CD14-positive monocyte (primary cell): ENCODE measurements around the gene SKA2. TPM values are rescaled to one million over a fixed set of nuclear protein-coding genes. Genes with fewer than 3 reads are reported as not detected.

Experiments
- DNase-seq, 3 donors: peaks; one replicate each; pipeline ENCODE4 v3.0.0-alpha.2; 2011 to 2022
- H2AFZ ChIP-seq: 2 replicates; pipeline ENCODE4 v1.6.0; 2012; ENCODE audit warnings: mild to moderate bottlenecking, low read depth, low read length, inconsistent platforms; ENCODE audit not compliant: insufficient read depth, poor library complexity, severe bottlenecking
- H3K27ac ChIP-seq, 2 donors: 1 replicate in 1 of 2; 2 replicates in 1 of 2; pipeline ENCODE4 v1.5.1; 2012 to 2013; ENCODE audit warnings: low read length in 2 of 2, control low read depth in 1 of 2, inconsistent platforms in 1 of 2, low read depth in 1 of 2, mild to moderate bottlenecking in 1 of 2
- H3K27me3 ChIP-seq, 2 donors: one replicate each; pipeline versions ENCODE4 v1.6.0 to v1.6.1; 2011 to 2013; ENCODE audit warnings: low read length in 2 of 2; ENCODE audit not compliant: control insufficient read depth in 2 of 2, insufficient read depth in 2 of 2
- H3K36me3 ChIP-seq, 2 donors: replicated peaks in 1 of 2; 1 replicate in 1 of 2; 2 replicates in 1 of 2; pipeline versions ENCODE4 v1.5.1 to v1.6.1; 2012 to 2013; ENCODE audit warnings: low read length in 2 of 2, control low read depth in 1 of 2, inconsistent platforms in 1 of 2, mild to moderate bottlenecking in 1 of 2; ENCODE audit not compliant: insufficient read depth in 2 of 2, control insufficient read depth in 1 of 2
- H3K4me1 ChIP-seq, 2 donors: 1 replicate in 1 of 2; 2 replicates in 1 of 2; pipeline versions ENCODE4 v1.5.1 to v1.6.1; 2012 to 2013; ENCODE audit warnings: low read length in 2 of 2, control low read depth in 1 of 2, inconsistent platforms in 1 of 2, mild to moderate bottlenecking in 1 of 2, moderate library complexity in 1 of 2; ENCODE audit not compliant: insufficient read depth in 2 of 2, control insufficient read depth in 1 of 2
- H3K4me2 ChIP-seq: replicated peaks from 2 replicates; pipeline ENCODE3; 2012; ENCODE audit warnings: low read length, moderate library complexity, mild to moderate bottlenecking; ENCODE audit not compliant: poor library complexity, severe bottlenecking; ENCODE audit errors: extremely low read depth
- H3K4me3 ChIP-seq, 3 experiments: fragments of 200-600 bp in 1 of 3; sonication (generic) in 1 of 3; replicated peaks in 1 of 3; 1 replicate in 2 of 3; 2 replicates in 1 of 3; pipeline ENCODE4 v1.5.1; 2011 to 2013; ENCODE audit warnings: low read length in 3 of 3, mild to moderate bottlenecking in 3 of 3, control low read depth in 2 of 3, low read depth in 2 of 3, inconsistent platforms in 1 of 3, moderate library complexity in 1 of 3
- H3K79me2 ChIP-seq: 2 replicates; pipeline ENCODE4 v1.6.0; 2012; ENCODE audit warnings: mild to moderate bottlenecking, control low read depth, inconsistent platforms, low read length, moderate library complexity; ENCODE audit not compliant: insufficient read depth
- H3K9ac ChIP-seq: 2 replicates; pipeline ENCODE4 v1.6.0; 2017; ENCODE audit warnings: low read length, mild to moderate bottlenecking; ENCODE audit not compliant: insufficient read depth, poor library complexity, severe bottlenecking
- H3K9me3 ChIP-seq, 2 donors: replicated peaks in 1 of 2; 1 replicate in 1 of 2; 2 replicates in 1 of 2; pipeline versions ENCODE4 v1.5.1 to v1.6.1; 2012 to 2013; ENCODE audit warnings: low read length in 2 of 2, control low read depth in 1 of 2; ENCODE audit not compliant: control insufficient read depth in 1 of 2, insufficient read depth in 1 of 2
- H4K20me1 ChIP-seq: 2 replicates; pipeline ENCODE4 v1.6.0; 2012; ENCODE audit warnings: mild to moderate bottlenecking, low read length, control low read depth, moderate library complexity; ENCODE audit not compliant: insufficient read depth
- H3K27ac Mint-ChIP-seq, 7 donors: one replicate each; pipeline ENCODE4 v1.8.0; 2020; ENCODE audit warnings: mild to moderate bottlenecking in 7 of 7, mixed read lengths in 7 of 7, moderate library complexity in 6 of 7, inconsistent platforms in 2 of 7
- H3K27me3 Mint-ChIP-seq, 3 donors: one replicate each; pipeline ENCODE4 v1.8.0; 2021 to 2022; ENCODE audit warnings: low read depth in 3 of 3, mild to moderate bottlenecking in 3 of 3, mixed read lengths in 3 of 3, moderate library complexity in 3 of 3, inconsistent platforms in 1 of 3
- H3K36me3 Mint-ChIP-seq, 2 donors: one replicate each; pipeline ENCODE4 v1.8.0; 2020; ENCODE audit warnings: mixed read lengths in 2 of 2, inconsistent platforms in 1 of 2, mild to moderate bottlenecking in 1 of 2
- H3K4me1 Mint-ChIP-seq: one replicate; pipeline ENCODE4 v1.8.0; 2020; ENCODE audit warnings: mild to moderate bottlenecking, mixed read lengths
- H3K4me3 Mint-ChIP-seq, 2 donors: one replicate each; pipeline ENCODE4 v1.8.0; 2020; ENCODE audit warnings: mild to moderate bottlenecking in 2 of 2, mixed read lengths in 2 of 2, moderate library complexity in 1 of 2
- H3K9me3 Mint-ChIP-seq, 7 donors: one replicate each; pipeline ENCODE4 v1.8.0; 2020 to 2022; ENCODE audit warnings: mixed read lengths in 7 of 7, mild to moderate bottlenecking in 6 of 7, moderate library complexity in 6 of 7, inconsistent platforms in 2 of 7
- CTCF ChIP-seq: fragments of 200-600 bp; IDR thresholded peaks from one replicate; pipeline ENCODE4 v1.8.0; 2022; ENCODE audit warnings: antibody characterized with exemption, mild to moderate bottlenecking
- WGBS: methylation state at CpG from one replicate; pipeline ENCODE4 v1.1.5; 2013; ENCODE audit warnings: missing lambda C conversion rate; ENCODE audit not compliant: insufficient coverage; 5-methylcytosine and 5-hydroxymethylcytosine counted together
- intact Hi-C, 2 donors: fragments of 100-400 bp; cut with micrococcal nuclease; formaldehyde crosslinking; loops; one replicate each; pipeline versions ENCODE4 v1.15.0 to v1.15.1; 2023
- polyA plus RNA-seq, 3 donors: library from polyadenylated mRNA; depleted of rRNA in 1 of 3; unstranded in 2 of 3; stranded (reverse) in 1 of 3; fragments of 300-500 nt in 2 of 3; fragments of >200 nt in 1 of 3; fragmentation: Illumina TruSeq in 2 of 3; gene quantifications; 1 replicate in 2 of 3; 2 replicates in 1 of 3; pipeline ENCODE4 v1.2.3, GENCODE V29; 2012 to 2021

SKA2 gene
- polyA plus RNA-seq, 3 donors, result 3.1 to 20.4 (median 19.2) TPM

- no peak overlapping the region for H3K27ac ChIP-seq
- Mint-ChIP-seq H3K4me3 (no peak overlapping the region), H3K27me3 (no peaks in the 10 kb centered on the region), H3K9me3 (no peaks in the 10 kb centered on the region), H3K27ac (peak overlapping the region in 1 of 7 donors; percentile 30), H3K4me1 (peaks cover 20% of the 10 kb centered on the region), H3K36me3 (peaks cover 9 to 30% of the 10 kb centered on the region in 2 donors)
- H3K79me2 ChIP-seq, result peaks cover 23% of the 10 kb centered on the region
- WGBS, result 100% methylated on average over 4 of the region's 7 CpGs
- H3K4me1 ChIP-seq, result peaks cover 14 to 23% of the 10 kb centered on the region in 2 donors
- no peak overlapping the region for H3K4me2 ChIP-seq
- DNase-seq, result no peak
- peaks cover 14 to 16% of the 10 kb centered on the region in 2 donors for H3K36me3 ChIP-seq
- H4K20me1 ChIP-seq, result no peaks in the 10 kb centered on the region
- H3K4me3 ChIP-seq, result no peak overlapping the region
- H3K27me3 ChIP-seq, result no peaks in the 10 kb centered on the region
- no peak for TF ChIP-seq CTCF
- intact Hi-C loops, result no loop called here
- no peak overlapping the region for H3K9ac ChIP-seq
- H3K9me3 ChIP-seq, result no peaks in the 10 kb centered on the region
- H2AFZ ChIP-seq, result no peak overlapping the region
Measured at GRCh38 chr17:59108400-59109102, 46.4 kb downstream of the SKA2 start.

- Histone ChIP-seq H3K4me2 (peak overlapping the region; percentile 80), H3K27me3 (no peaks in the 10 kb centered on the region), H4K20me1 (no peaks in the 10 kb centered on the region), H3K79me2 (peaks cover 29% of the 10 kb centered on the region), H3K4me3 (peak overlapping the region; percentile 76 to 94 (median 90)), H3K9me3 (no peaks in the 10 kb centered on the region), H3K9ac (peak overlapping the region; percentile 91), H2AFZ (peak overlapping the region; percentile 99), H3K4me1 (peaks cover 14 to 23% of the 10 kb centered on the region in 2 donors), H3K27ac (peak overlapping the region; percentile 64 to 81), H3K36me3 (peaks cover 14 to 15% of the 10 kb centered on the region in 2 donors)
- Mint-ChIP-seq H3K36me3 (peaks cover 13 to 33% of the 10 kb centered on the region in 2 donors), H3K27ac (peak overlapping the region; percentile 63 to 94 (median 91)), H3K27me3 (no peaks in the 10 kb centered on the region), H3K4me1 (peaks cover 20% of the 10 kb centered on the region), H3K4me3 (peak overlapping the region; percentile 91 to 95), H3K9me3 (no peaks in the 10 kb centered on the region)
- TF ChIP-seq CTCF, result no peak
- intact Hi-C loops, result loop anchor here (2.0 kb wide), 1 partner anchor 48 kb away; the partner anchor contains the start of genes PRR11 (in 2 of the 2) and SKA2 (in 2 of the 2)
- 0% methylated on average over 2 of the region's 10 CpGs for WGBS
- DNase-seq, result no peak
Measured at GRCh38 chr17:59107306-59107670, 47.7 kb downstream of the SKA2 start.
